ENCODE data around the gene WFIKKN2.

DNA sequence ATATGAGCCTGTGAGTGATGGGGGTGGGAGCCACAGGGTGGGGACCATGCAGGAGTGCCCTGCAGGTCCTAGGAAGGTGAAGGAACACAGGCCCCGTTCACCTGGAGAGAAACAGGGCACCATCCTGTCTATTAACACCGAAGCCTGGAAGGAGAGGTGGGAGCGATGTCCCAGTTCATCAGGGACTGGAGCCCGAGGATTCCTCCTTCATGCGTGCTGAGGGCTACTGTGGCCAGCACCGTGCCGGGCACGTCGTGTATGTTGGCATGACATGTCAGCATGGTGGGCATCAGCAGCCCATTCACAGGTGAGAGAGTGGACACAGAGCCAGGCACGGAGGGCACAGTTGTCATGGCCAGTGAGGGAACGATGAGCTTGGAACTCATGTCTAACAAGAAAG lies 1.4 kb downstream of the WFIKKN2 start:
- TF ChIP-seq, protein P1, sequence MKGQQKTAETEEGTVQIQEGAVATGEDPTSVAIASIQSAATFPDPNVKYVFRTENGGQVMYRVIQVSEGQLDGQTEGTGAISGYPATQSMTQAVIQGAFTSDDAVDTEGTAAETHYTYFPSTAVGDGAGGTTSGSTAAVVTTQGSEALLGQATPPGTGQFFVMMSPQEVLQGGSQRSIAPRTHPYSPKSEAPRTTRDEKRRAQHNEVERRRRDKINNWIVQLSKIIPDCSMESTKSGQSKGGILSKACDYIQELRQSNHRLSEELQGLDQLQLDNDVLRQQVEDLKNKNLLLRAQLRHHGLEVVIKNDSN (IDR thresholded peaks at IDR 0.05), result no peak
- TF ChIP-seq RAD21 (IDR thresholded peaks at IDR 0.05; ENCODE audit: low read depth) (no peak), EP300 (IDR thresholded peaks at IDR 0.05; ENCODE audit: borderline replicate concordance) (no peak), EGR1 (IDR thresholded peaks at IDR 0.05) (no peak), CREB1 (IDR thresholded peaks at IDR 0.05; ENCODE audit: low read depth) (no peak), TAF1 (IDR thresholded peaks at IDR 0.05; ENCODE audit: low read depth) (no peak), TCF12 (IDR thresholded peaks at IDR 0.05; ENCODE audit: low read depth) (no peak), CEBPB (IDR thresholded peaks at IDR 0.05) (no peak)
- TF ChIP-seq, protein P2, sequence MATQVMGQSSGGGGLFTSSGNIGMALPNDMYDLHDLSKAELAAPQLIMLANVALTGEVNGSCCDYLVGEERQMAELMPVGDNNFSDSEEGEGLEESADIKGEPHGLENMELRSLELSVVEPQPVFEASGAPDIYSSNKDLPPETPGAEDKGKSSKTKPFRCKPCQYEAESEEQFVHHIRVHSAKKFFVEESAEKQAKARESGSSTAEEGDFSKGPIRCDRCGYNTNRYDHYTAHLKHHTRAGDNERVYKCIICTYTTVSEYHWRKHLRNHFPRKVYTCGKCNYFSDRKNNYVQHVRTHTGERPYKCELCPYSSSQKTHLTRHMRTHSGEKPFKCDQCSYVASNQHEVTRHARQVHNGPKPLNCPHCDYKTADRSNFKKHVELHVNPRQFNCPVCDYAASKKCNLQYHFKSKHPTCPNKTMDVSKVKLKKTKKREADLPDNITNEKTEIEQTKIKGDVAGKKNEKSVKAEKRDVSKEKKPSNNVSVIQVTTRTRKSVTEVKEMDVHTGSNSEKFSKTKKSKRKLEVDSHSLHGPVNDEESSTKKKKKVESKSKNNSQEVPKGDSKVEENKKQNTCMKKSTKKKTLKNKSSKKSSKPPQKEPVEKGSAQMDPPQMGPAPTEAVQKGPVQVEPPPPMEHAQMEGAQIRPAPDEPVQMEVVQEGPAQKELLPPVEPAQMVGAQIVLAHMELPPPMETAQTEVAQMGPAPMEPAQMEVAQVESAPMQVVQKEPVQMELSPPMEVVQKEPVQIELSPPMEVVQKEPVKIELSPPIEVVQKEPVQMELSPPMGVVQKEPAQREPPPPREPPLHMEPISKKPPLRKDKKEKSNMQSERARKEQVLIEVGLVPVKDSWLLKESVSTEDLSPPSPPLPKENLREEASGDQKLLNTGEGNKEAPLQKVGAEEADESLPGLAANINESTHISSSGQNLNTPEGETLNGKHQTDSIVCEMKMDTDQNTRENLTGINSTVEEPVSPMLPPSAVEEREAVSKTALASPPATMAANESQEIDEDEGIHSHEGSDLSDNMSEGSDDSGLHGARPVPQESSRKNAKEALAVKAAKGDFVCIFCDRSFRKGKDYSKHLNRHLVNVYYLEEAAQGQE (IDR thresholded peaks at IDR 0.05; ENCODE audit: low read depth), result no peak
- TF ChIP-seq, protein P3, sequence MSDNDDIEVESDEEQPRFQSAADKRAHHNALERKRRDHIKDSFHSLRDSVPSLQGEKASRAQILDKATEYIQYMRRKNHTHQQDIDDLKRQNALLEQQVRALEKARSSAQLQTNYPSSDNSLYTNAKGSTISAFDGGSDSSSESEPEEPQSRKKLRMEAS (IDR thresholded peaks at IDR 0.05), result no peak
